K562 (cell line): Measurements from ENCODE around the gene PPIE. TPM values are rescaled to one million over a fixed set of nuclear protein-coding genes. Genes with fewer than 3 reads are reported as not detected.

Experiments used
- ADNP ChIP-seq: fragments of 200-800 bp; sonication (Bioruptor generic); IDR thresholded peaks from 2 replicates; pipeline ENCODE4 v1.6.1; 2016; ENCODE audit warnings: missing genetic modification characterization, missing compliant biosample characterization
- HOXB6 ChIP-seq: fragments of 250-450 bp; sonication (Bioruptor Pico); IDR thresholded peaks from 2 replicates; pipeline ENCODE4 v1.5.1; 2022; ENCODE audit warnings: mild to moderate bottlenecking, borderline replicate concordance
- MAFF ChIP-seq: IDR thresholded peaks from 2 replicates; pipeline ENCODE4 v1.6.1; 2012; ENCODE audit warnings: low read length, improper control_type of control experiment
- MGA ChIP-seq: fragments of 450-650 bp; IDR thresholded peaks from 2 replicates; pipeline ENCODE4 v1.6.1; 2016; ENCODE audit warnings: mild to moderate bottlenecking, moderate library complexity
- MNT ChIP-seq, 2 experiments: fragments of 450-650 bp; conservative IDR thresholded peaks; 2 replicates each; pipeline ENCODE4 v1.6.1; 2017; ENCODE audit warnings: mild to moderate bottlenecking in 2 of 2, moderate library complexity in 2 of 2
- TOE1 ChIP-seq, 2 experiments: fragments of 450-650 bp in 1 of 2; sonication (generic) in 1 of 2; formaldehyde crosslinking in 1 of 2; IDR thresholded peaks; 2 replicates each; pipeline versions ENCODE4 v1.7.1 to v1.8.0; 2016 to 2022; ENCODE audit warnings: borderline replicate concordance in 2 of 2, mild to moderate bottlenecking in 2 of 2, antibody characterized with exemption in 1 of 2, inconsistent platforms in 1 of 2, low read depth in 1 of 2, missing genetic modification reagents in 1 of 2, moderate library complexity in 1 of 2
- ZNF609 ChIP-seq: sonication (generic); formaldehyde crosslinking; IDR thresholded peaks from 2 replicates; pipeline ENCODE4 v1.8.1; 2023; ENCODE audit warnings: missing genetic modification reagents, mild to moderate bottlenecking, borderline replicate concordance
- polyA plus RNA-seq, 8 experiments: library from polyadenylated mRNA; depleted of rRNA in 4 of 8; stranded (reverse) in 5 of 8; unstranded in 3 of 8; fragments of >200 nt; fragmentation: Nextera tagmentation in 2 of 8; fragmentation: Illumina TruSeq in 1 of 8; extraction: Ambion mirVana in 2 of 8; extraction: Trizol in 1 of 8; gene quantifications; 2 replicates each; pipeline versions ENCODE4 v1.2.1 to v1.2.3, GENCODE V29; 2011 to 2014; ENCODE audit warnings: inconsistent platforms in 1 of 8, missing spikeins in 1 of 8
- total RNA-seq, 7 experiments: library from RNA; depleted of rRNA in 6 of 7; stranded (reverse); fragments of >200 nt in 6 of 7; fragmentation: Illumina TruSeq in 2 of 7; extraction: Trizol in 2 of 7; gene quantifications; 2 replicates each; pipeline versions ENCODE4 v1.2.1 to v1.2.3, GENCODE V29; 2011 to 2021; ENCODE audit warnings: low replicate concordance in 1 of 7

The PPIE gene
- total and polyA plus RNA-seq, 9 of the 15 experiments (the other 6 are each of a cell fraction or from before 2014, with no cell fraction given), result 75.4 to 444 (median 131) TPM

GRCh38 chr1:39738622-39739366 is at the start of gene PPIE (continued):
- peak; percentile 85 for TF ChIP-seq MGA
- TF ChIP-seq ZNF609, result no peak; the same call in 1 of the 2 replicates
- TF ChIP-seq ADNP (tag), result 0 out of 2 replicates have a peak, but pooled peaks have one; percentile 36
- TF ChIP-seq TOE1 (IDR thresholded peaks at IDR 0.05; ENCODE audit: borderline replicate concordance), result 0 out of 2 replicates have a peak, but pooled peaks have one; percentile 13
- no peak for TF ChIP-seq TOE1 (CRISPR knock-in tag; IDR thresholded peaks at IDR 0.05; ENCODE audit: borderline replicate concordance, low read depth)
- TF ChIP-seq HOXB6 (CRISPR knock-in tag), result no peak
- TF ChIP-seq MNT (conservative IDR thresholded peaks at IDR 0.05), result peak in 1 of 2 experiments; percentile 78; a peak in 3 of 4 replicates
- 0 out of 2 replicates have a peak, but pooled peaks have one; percentile 22 for TF ChIP-seq MAFF
